ENCODE measurements around the gene DDX60.

Gene DDX60

GRCh38 chr4:168203233-168203911 lies 115.2 kb downstream of the DDX60 start:
- ATAC-seq (ENCODE audit: low read depth): no peak
- Histone ChIP-seq H3K4me3 (ENCODE audit: severe bottlenecking) (no peak overlapping the region), H3K27ac (ENCODE audit: poor library complexity, severe bottlenecking) (no peak overlapping the region), H3K4me1 (ENCODE audit: insufficient read depth, poor library complexity, severe bottlenecking) (peaks cover 5% of the 10 kb centered on the region), H3K9me3 (ENCODE audit: severe bottlenecking) (peaks cover 7% of the 10 kb centered on the region), H3K27me3 (ENCODE audit: insufficient read depth, poor library complexity, severe bottlenecking) (no peaks in the 10 kb centered on the region), H3K36me3 (ENCODE audit: low read depth) (no peaks in the 10 kb centered on the region)
- TF ChIP-seq CTCF (IDR thresholded peaks at IDR 0.05; ENCODE audit: poor library complexity, severe bottlenecking): no peak
- no peak for DNase-seq (ENCODE audit: low spot score)

DNA sequence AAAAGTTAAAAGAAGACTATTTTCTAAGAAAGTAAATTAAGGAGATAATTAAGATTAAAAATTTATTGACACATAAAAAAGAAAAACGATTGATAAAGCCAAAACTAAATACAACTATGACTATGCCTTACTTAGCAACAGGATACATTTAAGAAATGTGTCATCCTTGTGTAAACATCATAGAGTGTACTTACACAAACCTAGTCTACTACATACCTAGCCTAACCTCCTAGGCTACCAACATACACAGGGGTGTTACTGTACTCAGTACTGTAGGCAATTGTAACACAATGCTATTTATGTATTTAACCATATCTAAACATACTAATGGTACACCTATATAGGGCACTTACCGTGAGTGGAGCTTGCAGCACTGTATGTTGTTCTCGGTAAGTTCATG lies 117.9 kb downstream of the DDX60 start:
- Histone ChIP-seq H3K36me3 (ENCODE audit: low read depth) (no peaks in the 10 kb centered on the region), H3K27me3 (ENCODE audit: insufficient read depth, poor library complexity, severe bottlenecking) (no peaks in the 10 kb centered on the region), H3K27ac (ENCODE audit: poor library complexity, severe bottlenecking) (no peak overlapping the region), H3K4me1 (ENCODE audit: insufficient read depth, poor library complexity, severe bottlenecking) (peaks cover 5% of the 10 kb centered on the region), H3K9me3 (ENCODE audit: severe bottlenecking) (peaks cover 7% of the 10 kb centered on the region), H3K4me3 (ENCODE audit: severe bottlenecking) (no peak overlapping the region)
- ATAC-seq (ENCODE audit: low read depth) (peak; percentile 100), DNase-seq (ENCODE audit: low spot score) (no peak)
- TF ChIP-seq CTCF (IDR thresholded peaks at IDR 0.05; ENCODE audit: poor library complexity, severe bottlenecking): no peak

GRCh38 chr4:168199260-168199957 lies 119.1 kb downstream of the DDX60 start:
- ATAC-seq (ENCODE audit: low read depth): no peak
- TF ChIP-seq CTCF (IDR thresholded peaks at IDR 0.05; ENCODE audit: poor library complexity, severe bottlenecking): no peak
- no peaks in the 10 kb centered on the region for H3K27me3 ChIP-seq (ENCODE audit: insufficient read depth, poor library complexity, severe bottlenecking)

GRCh38 chr4:168197926-168198325 lies 120.6 kb downstream of the DDX60 start:
- DNase-seq (ENCODE audit: low spot score) (no peak), ATAC-seq (ENCODE audit: low read depth) (no peak)
- Histone ChIP-seq H3K4me3 (ENCODE audit: severe bottlenecking) (no peak overlapping the region), H3K4me1 (ENCODE audit: insufficient read depth, poor library complexity, severe bottlenecking) (peaks cover 5% of the 10 kb centered on the region), H3K36me3 (ENCODE audit: low read depth) (no peaks in the 10 kb centered on the region), H3K27me3 (ENCODE audit: insufficient read depth, poor library complexity, severe bottlenecking) (no peaks in the 10 kb centered on the region), H3K9me3 (ENCODE audit: severe bottlenecking) (no peaks in the 10 kb centered on the region), H3K27ac (ENCODE audit: poor library complexity, severe bottlenecking) (no peak overlapping the region)
- TF ChIP-seq CTCF (IDR thresholded peaks at IDR 0.05; ENCODE audit: poor library complexity, severe bottlenecking): no peak

More at GRCh38 chr4:168199260-168199957, 119.1 kb downstream of the DDX60 start:
- peaks cover 7% of the 10 kb centered on the region for H3K9me3 ChIP-seq (ENCODE audit: severe bottlenecking)
- no peak overlapping the region for H3K27ac ChIP-seq (ENCODE audit: poor library complexity, severe bottlenecking)
- H3K4me3 ChIP-seq (ENCODE audit: severe bottlenecking): no peak overlapping the region
- no peaks in the 10 kb centered on the region for H3K36me3 ChIP-seq (ENCODE audit: low read depth)
- peaks cover 5% of the 10 kb centered on the region for H3K4me1 ChIP-seq (ENCODE audit: insufficient read depth, poor library complexity, severe bottlenecking)
- no peak for DNase-seq (ENCODE audit: low spot score)

DNA sequence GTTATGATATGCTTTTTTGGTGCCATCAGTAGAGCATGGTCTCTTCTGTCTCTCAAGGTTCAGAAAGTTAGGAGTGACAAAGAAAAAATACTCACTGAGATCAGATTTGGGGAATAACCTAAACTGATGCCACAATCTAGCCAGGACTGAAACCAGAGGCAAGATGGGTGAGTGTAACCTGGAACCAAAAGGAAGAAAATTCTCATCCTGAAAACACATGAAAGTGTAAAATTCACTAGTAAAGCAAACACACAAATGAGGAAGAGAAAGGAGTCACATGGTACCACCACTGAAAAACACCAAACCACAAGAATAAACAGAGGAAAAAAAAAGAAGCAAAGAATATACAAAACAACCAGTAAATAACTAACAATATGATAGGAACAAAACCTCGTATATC lies 129.8 kb downstream of the DDX60 start:
- no peak overlapping the region for H3K4me3 ChIP-seq (ENCODE audit: severe bottlenecking)
- no peaks in the 10 kb centered on the region for H3K27me3 ChIP-seq (ENCODE audit: insufficient read depth, poor library complexity, severe bottlenecking)
- H3K36me3 ChIP-seq (ENCODE audit: low read depth): no peaks in the 10 kb centered on the region
- TF ChIP-seq CTCF (IDR thresholded peaks at IDR 0.05; ENCODE audit: poor library complexity, severe bottlenecking): no peak
- no peak overlapping the region for H3K27ac ChIP-seq (ENCODE audit: poor library complexity, severe bottlenecking)
- H3K9me3 ChIP-seq (ENCODE audit: severe bottlenecking): no peaks in the 10 kb centered on the region
- DNase-seq (ENCODE audit: low spot score) (no peak), ATAC-seq (ENCODE audit: low read depth) (no peak)
- H3K4me1 ChIP-seq (ENCODE audit: insufficient read depth, poor library complexity, severe bottlenecking): no peaks in the 10 kb centered on the region

Data from RWPE2 (cell line).